ENCODE data around the gene GGPS1.

DNA sequence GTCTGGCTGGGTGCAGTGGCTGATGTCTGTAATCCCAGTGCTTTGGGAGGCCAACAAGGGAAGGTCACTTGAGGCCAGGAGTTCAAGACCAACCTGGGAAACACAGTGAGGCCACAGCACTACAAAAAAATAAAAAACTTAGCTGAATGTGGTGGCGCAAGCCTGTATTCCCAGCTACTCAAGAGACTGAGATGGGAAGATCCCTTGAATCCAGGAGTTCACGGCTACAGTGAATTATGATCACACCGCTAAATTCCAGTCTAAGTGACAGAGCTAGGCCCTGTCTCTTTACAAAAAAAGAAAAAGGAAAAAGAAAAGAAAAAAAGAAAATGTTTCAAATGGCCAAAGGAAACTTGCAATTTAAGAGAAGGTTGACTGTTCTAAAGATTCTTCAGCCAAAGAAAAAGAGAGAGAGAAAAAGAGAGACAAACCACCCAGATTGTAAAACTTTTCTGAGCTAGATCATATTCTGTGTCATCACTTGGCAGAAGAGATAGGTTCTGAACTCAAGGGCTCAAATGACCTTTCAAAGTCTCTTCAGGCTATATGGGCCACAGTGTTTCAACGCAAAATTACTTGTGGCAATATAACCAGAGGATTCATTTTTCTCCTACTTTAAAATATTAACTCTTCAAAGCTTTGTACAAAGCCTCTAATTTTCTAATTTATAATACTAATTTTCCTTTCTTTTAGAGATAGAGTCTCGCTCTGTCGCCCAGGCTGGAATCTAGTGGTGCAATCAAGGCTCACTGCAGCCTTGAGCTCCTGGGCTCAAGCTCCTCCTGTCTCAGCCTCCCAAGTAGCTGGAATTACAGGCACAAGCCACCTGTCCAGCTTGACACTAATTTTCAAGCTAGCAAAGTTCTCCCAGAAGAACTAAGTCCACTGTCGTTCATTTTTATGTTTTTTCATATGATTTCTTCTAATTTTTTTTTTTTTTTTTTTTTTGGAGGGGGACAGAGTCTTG is 20.9 kb upstream of the GGPS1 start:
- no peak for TF ChIP-seq EZH2 (IDR thresholded peaks at IDR 0.05; ENCODE audit: low read length)
- TF ChIP-seq, protein P1, sequence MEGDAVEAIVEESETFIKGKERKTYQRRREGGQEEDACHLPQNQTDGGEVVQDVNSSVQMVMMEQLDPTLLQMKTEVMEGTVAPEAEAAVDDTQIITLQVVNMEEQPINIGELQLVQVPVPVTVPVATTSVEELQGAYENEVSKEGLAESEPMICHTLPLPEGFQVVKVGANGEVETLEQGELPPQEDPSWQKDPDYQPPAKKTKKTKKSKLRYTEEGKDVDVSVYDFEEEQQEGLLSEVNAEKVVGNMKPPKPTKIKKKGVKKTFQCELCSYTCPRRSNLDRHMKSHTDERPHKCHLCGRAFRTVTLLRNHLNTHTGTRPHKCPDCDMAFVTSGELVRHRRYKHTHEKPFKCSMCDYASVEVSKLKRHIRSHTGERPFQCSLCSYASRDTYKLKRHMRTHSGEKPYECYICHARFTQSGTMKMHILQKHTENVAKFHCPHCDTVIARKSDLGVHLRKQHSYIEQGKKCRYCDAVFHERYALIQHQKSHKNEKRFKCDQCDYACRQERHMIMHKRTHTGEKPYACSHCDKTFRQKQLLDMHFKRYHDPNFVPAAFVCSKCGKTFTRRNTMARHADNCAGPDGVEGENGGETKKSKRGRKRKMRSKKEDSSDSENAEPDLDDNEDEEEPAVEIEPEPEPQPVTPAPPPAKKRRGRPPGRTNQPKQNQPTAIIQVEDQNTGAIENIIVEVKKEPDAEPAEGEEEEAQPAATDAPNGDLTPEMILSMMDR (optimal IDR thresholded peaks at IDR 0.05 in 1 of 3, IDR thresholded peaks at IDR 0.05 in 1 of 3, conservative IDR thresholded peaks at IDR 0.05 in 1 of 3; ENCODE audit: extremely low read depth in 1 of 3, insufficient read depth in 2 of 3, low read length in 3 of 3): no peak
